Right renal cortex interstitium (tissue), 3 donors: ENCODE results near the gene VAMP7. TPM values are rescaled to one million over a fixed set of nuclear protein-coding genes. Genes with fewer than 3 reads are reported as not detected.
A peak's percentile ranks its signal among the peaks of the same experiment; 100 is the strongest.
"Not testable (repeated sequence)": the region's sequence is repeated elsewhere in the genome, so short reads cannot be mapped to it uniquely, and the experiment has no call there.

Experiments used
- DNase-seq, 3 donors: peaks; one replicate each; pipeline ENCODE4 v3.0.0-alpha.2; 2013; ENCODE audit warnings: low read depth in 3 of 3, low spot score in 2 of 3
- polyA plus RNA-seq, 3 donors: library from polyadenylated mRNA; unstranded; fragments of 120-200 nt; gene quantifications; one replicate each; pipeline ENCODE4 v1.2.1, GENCODE V29; 2013; ENCODE audit not compliant: insufficient read length in 3 of 3

The VAMP7 gene
- polyA plus RNA-seq, result 10 to 100 TPM; 50.9 to 56.6 (median 52.4) TPM

DNA sequence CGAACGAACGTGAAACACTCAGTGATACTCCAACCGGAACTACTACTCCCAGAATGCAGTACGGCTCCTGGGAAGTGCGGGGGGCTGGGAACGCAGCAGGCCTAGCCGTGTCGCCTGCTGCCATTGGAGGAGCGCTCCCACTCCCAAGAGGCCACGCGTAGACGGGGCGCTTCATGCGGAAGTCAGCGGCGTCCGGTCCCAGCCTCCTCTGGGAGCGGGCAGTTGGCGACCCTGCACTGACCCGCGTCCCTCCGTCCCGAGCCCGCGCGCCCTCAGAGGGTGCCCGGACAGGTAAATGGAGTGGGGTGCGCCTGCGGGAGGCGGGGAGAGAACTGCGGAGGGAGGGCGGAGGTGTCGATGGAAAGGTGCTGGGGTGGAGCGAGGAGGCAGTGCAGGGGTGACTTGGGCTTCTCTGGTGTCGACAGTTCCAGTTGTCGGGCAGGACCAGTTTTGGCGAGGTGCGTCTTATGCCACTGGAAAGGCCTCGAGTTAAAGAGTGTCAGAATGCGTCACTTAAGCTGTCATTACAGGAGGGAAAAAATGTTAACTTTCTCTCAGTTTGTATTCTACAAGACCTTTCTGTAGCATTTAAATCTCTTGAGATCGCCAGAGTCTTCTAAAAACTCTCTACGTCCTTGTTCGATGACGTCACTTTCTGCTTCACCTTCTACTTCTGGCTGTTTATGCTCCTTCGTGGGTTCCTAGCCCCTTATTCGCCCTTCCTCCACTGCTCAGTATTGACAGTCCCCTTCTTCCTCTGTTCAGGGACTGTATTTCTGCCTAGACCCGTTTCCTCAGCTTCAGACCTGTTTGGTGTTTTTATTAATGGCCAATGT, at the start of gene VAMP7:
VAMP7 (plus strand) TSS at position 188 of the 836 bp plus-strand sequence. CDS start 8,122 bp downstream, outside the sequence.
- peak in 2 of 3 donors; percentile 55 to 69 for DNase-seq

GRCh38 chrX:155841232-155841631, 39.9 kb upstream of the VAMP7 start:
- DNase-seq, result no peak

- not testable (repeated sequence) for DNase-seq
Observed at GRCh38 chrX:155851786-155852185, 29.4 kb upstream of the VAMP7 start.

- DNase-seq, result no peak
Observed at GRCh38 chrX:155857561-155857960, 23.6 kb upstream of the VAMP7 start.

- no peak for DNase-seq
Observed at GRCh38 chrX:155864655-155865054, 16.5 kb upstream of the VAMP7 start.

- DNase-seq, result no peak
Observed at GRCh38 chrX:155865193-155865592, 16.0 kb upstream of the VAMP7 start.

GRCh38 chrX:155867821-155868220, 13.3 kb upstream of the VAMP7 start:
- DNase-seq, result no peak

DNA sequence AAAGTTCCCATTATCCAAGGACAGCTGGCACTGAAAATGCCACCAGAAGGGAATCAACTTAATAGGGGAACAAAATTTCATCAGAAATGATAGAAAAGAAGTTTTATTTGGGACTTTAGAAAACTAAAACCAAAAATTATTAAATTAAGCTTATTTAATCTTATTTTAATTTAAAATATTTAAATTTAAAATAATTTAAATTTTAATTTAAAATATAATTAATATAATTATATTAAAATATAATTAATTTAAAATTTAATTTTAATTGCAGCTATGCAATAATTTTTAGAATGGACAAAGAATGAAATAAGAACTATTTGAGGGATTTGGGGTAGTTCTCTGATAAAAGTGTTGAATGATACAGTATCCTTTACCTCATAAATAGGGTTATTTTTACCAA, 10.2 kb upstream of the VAMP7 start:
- DNase-seq, result no peak

GRCh38 chrX:155871934-155872333, 9.2 kb upstream of the VAMP7 start:
- no peak for DNase-seq

DNA sequence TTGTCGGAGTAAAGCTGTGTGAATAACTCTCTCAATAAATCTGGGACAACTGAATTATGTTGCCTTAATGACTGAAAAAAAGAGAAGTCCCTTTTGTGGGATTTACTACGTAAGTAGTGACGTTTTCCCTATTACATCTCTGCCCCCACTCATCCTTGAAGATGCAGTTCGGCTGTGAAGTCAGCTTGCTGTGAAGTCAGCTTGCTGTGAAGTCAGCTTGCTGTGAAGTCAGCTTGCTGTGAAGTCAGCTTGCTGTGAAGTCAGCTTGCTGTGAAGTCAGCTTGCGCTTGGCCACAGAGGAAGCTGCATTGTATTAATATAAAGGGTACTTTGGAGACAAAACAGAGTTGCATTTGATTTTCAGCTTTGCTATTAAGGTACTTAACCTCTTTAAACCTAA, 8.0 kb upstream of the VAMP7 start:
- DNase-seq, result no peak

- no peak for DNase-seq
Observed at GRCh38 chrX:155874571-155875244, 6.4 kb upstream of the VAMP7 start.

GRCh38 chrX:155876704-155877103, 4.4 kb upstream of the VAMP7 start:
- DNase-seq, result no peak

GRCh38 chrX:155877288-155877687, 3.9 kb upstream of the VAMP7 start:
- DNase-seq, result no peak

DNA sequence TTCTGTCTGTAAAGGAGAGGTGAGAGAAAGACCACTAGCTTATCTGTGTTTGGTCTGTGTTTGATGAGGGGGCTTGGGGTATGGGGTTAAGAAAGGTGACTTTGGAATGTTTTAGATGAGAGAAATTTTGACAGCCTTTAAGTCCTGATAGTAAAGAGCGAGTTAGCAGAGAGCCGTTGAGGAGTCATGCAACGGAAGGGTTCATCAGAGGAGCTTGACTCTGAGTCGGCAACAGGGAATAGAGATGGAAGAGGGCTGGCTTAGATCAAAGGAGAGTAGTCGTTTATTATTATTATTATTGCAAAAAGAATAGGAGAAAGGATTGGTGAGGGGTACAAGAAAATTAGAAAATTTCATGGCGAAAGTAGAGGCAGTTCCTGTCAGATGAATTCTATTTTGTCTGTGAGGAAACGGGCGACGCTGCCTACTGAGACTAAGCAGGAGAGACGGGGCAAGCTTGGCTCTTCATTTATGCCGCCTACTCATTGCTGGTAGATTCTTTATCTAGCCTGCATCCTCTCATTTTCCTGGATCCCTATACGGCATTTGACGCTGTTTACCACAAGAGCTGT, 473 bp upstream of the VAMP7 start:
- peak in 1 of 3 donors; percentile 4 for DNase-seq

DNA sequence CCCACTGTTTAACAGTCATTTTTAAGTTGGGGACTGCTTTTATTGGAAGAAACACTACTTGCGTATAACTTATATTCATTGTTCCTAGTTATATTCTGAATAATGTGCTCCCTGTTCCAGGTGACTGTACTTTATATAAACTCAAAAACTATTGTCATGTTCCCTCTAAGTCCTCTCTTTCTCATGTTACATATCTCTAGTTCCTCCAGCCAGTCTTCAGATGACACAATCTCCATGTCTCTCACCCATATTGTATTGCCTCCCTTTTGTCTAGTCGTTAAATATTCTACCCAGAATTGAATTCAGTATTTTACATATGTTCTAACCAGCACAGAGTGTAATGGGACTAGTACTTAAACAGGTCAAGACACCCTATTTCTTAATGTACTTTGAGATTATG, 5.3 kb downstream of the VAMP7 start:
- no peak for DNase-seq

DNA sequence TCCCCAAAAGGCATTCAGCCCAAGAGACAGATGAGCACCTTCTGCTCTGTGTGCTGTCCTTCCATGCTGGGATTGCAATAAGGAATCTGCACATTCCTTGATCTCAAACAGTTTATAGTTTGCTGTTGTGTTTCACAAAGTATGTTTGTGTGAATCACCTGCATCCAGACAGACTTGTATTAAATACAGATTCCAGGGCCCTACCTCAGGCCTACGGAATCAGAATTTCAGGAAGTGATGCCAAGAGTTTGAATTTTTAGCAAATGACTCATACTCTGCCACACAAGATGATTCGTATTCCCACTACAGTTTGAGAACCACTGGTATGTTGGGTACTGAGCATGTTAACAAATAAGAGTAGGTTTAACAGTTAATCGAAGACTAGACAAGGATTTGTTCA, 7.0 kb downstream of the VAMP7 start:
- no peak for DNase-seq

GRCh38 chrX:155889328-155889727, 8.2 kb downstream of the VAMP7 start:
- no peak for DNase-seq

GRCh38 chrX:155891446-155892210, 10.5 kb downstream of the VAMP7 start:
- DNase-seq, result no peak

DNA sequence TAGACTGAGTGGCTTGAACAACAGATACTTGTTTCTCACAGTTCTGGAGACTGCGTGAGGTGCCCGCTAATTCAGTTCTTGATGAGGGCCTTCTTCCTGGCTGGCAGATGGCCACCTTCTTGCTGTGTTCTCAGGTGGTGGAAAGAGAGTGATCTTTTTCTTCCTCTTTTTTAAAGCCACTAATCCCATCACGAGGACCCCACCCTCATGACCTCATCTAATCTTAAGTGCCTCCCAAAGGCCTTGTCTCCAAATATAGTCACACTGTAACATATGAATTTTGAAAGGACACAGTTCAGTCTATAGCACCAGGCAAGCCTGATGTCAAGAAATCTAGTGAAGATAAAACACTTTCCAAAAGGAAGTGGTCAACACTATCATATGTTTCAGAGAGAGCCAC, 12.4 kb downstream of the VAMP7 start:
- DNase-seq, result no peak

DNA sequence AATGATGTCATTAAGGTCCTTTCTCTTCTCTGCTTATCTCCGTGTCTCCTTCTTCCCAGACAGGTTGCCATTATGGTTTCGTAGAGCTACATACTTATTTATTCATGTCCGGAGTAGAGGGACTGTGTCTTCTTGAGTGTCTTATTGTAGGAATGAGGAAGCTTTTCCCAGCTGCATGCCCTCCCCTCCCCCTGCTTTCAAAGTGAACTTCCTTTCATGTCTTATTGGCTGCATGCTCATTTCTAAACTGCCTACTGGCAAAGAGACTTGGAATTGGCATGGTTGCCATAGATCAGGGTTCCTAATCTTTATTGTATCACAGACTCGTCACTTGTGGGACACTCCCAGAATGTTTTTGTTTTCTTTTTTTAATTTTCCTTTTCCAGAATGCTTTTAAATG, 15.4 kb downstream of the VAMP7 start:
- DNase-seq, result no peak

- DNase-seq, result no peak
Observed at GRCh38 chrX:155899366-155899765, 18.2 kb downstream of the VAMP7 start.
